ENCODE measurements around the gene CD28.

DNA sequence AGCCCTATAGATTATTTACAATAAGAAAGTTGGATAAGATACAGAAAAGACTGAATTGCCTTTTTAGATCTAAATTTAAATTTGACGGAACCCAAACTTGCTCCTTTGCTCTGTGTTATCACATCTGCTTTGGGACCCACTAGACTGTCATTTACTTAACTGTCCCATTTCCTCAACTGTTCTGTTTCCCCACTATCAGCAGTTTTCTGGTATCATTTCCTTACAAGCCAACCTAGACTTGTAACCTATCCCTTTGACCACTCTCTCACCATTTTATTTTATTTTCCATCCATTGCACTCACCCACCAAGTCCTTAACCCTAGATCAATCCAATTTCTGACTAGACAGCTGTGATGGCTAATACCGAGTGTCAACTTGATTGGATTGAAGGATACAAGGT lies 38.6 kb upstream of the CD28 start:
- TF ChIP-seq, protein P1, sequence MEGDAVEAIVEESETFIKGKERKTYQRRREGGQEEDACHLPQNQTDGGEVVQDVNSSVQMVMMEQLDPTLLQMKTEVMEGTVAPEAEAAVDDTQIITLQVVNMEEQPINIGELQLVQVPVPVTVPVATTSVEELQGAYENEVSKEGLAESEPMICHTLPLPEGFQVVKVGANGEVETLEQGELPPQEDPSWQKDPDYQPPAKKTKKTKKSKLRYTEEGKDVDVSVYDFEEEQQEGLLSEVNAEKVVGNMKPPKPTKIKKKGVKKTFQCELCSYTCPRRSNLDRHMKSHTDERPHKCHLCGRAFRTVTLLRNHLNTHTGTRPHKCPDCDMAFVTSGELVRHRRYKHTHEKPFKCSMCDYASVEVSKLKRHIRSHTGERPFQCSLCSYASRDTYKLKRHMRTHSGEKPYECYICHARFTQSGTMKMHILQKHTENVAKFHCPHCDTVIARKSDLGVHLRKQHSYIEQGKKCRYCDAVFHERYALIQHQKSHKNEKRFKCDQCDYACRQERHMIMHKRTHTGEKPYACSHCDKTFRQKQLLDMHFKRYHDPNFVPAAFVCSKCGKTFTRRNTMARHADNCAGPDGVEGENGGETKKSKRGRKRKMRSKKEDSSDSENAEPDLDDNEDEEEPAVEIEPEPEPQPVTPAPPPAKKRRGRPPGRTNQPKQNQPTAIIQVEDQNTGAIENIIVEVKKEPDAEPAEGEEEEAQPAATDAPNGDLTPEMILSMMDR (IDR thresholded peaks at IDR 0.05): no peak
- TF ChIP-seq POLR2A (IDR thresholded peaks at IDR 0.05): no peak
